Psoas muscle (tissue), 8 donors: ENCODE data around the gene SAMD7. TPM values are rescaled to one million over a fixed set of nuclear protein-coding genes. Genes with fewer than 3 reads are reported as not detected.
A peak's percentile ranks its signal among the peaks of the same experiment; 100 is the strongest.

Experiments
- ATAC-seq, 4 donors: fragments of 200-7000 bp; cut with Tn5 transposase; one replicate each; pipeline ENCODE4 v1.9.1; 2020; ENCODE audit warnings: moderate library complexity in 3 of 4, mild to moderate bottlenecking in 2 of 4
- DNase-seq, 2 donors: peaks; one replicate each; pipeline ENCODE4 v3.0.0-alpha.2; 2020
- H3K27ac ChIP-seq: fragments of 200-600 bp; one replicate; pipeline ENCODE4 v1.8.0; 2022
- H3K27me3 ChIP-seq, 3 donors: fragments of 200-600 bp in 1 of 3; one replicate each; pipeline versions ENCODE4 v1.6.1 to v1.8.0; 2013 to 2022; ENCODE audit warnings: low read length in 2 of 3, mild to moderate bottlenecking in 2 of 3, moderate library complexity in 1 of 3; ENCODE audit not compliant: insufficient read depth in 3 of 3
- H3K36me3 ChIP-seq, 2 donors: fragments of 200-600 bp in 1 of 2; one replicate each; pipeline versions ENCODE4 v1.6.1 to v1.8.0; 2013 to 2022; ENCODE audit warnings: low read depth in 1 of 2, mild to moderate bottlenecking in 1 of 2, moderate library complexity in 1 of 2; ENCODE audit not compliant: insufficient read depth in 1 of 2
- H3K4me1 ChIP-seq: fragments of 200-600 bp; one replicate; pipeline ENCODE4 v1.8.0; 2022
- H3K4me3 ChIP-seq: fragments of 200-600 bp; one replicate; pipeline ENCODE4 v1.8.0; 2022; ENCODE audit warnings: mild to moderate bottlenecking
- H3K9me3 ChIP-seq: fragments of 200-600 bp; one replicate; pipeline ENCODE4 v1.8.0; 2022
- CTCF ChIP-seq: fragments of 200-600 bp; IDR thresholded peaks from one replicate; pipeline ENCODE4 v1.8.0; 2022; ENCODE audit warnings: antibody characterized with exemption
- WGBS, 3 donors: extraction: QIAGEN DNeasy Blood & Tissue Kit; methylation state at CpG; one replicate each; pipeline versions ENCODE4 v1.1.6 to v1.1.7; 2013; 5-methylcytosine and 5-hydroxymethylcytosine counted together
- intact Hi-C, 2 donors: fragments of 100-400 bp; cut with DNase I; formaldehyde crosslinking; loops; one replicate each; pipeline versions ENCODE4 v1.11.0 to v1.14.2; 2022
- long read RNA-seq, 2 donors: library from polyadenylated mRNA; unstranded; transcript quantifications; one replicate each; pipeline ENCODE4 v2.0.0, GENCODE V29; 2021
- polyA plus RNA-seq, 3 donors: library from polyadenylated mRNA; stranded (reverse); fragments of 200-250 nt; gene quantifications; one replicate each; pipeline ENCODE4 v1.2.3, GENCODE V29; 2013
- total RNA-seq, 4 donors: library from RNA; stranded (reverse); fragmentation: NEBNext Ultra II Directional in 2 of 4; extraction: Animal tissue kit (Norgen Biotek cat#: 25700) in 2 of 4; gene quantifications; one replicate each; pipeline versions ENCODE4 v1.2.1 to v1.2.4, GENCODE V29; 2021 to 2023
- donor health status: healthy with polysubstance abuse.
- donor health status: DM: no; HTN: no; CAD: no; lungs with moderate emphysema.
- donor health status: Bipolar disorder and iron deficiency.
- donor health status: healthy.
- donor health status: DM: yes; HTN: yes; CAD: no.
- donor health status: DM: no; HTN: no; CAD: no.
- donor health status: DM: no; HTN: no; CAD: no.
- donor health status: DM: yes; HTN: yes; CAD: no.

The SAMD7 gene, protein sequence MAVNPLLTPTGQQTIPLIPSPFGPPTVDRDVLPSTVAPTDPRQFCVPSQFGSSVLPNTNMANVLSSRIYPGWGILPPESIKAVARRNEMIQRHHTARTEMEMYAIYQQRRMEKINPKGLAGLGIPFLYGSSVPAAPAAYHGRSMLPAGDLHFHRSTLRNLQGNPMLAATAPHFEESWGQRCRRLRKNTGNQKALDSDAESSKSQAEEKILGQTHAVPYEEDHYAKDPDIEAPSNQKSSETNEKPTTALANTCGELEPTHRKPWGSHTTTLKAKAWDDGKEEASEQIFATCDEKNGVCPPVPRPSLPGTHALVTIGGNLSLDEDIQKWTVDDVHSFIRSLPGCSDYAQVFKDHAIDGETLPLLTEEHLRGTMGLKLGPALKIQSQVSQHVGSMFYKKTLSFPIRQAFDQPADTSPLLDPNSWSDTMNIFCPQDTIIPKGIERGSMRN
- total RNA-seq (not detected), polyA plus RNA-seq (not detected)
- long read RNA-seq, donor 1, result 0 reads
- long read RNA-seq, donor 2, result 0 reads

GRCh38 chr3:169911272-169911671 lies at the start of gene SAMD7:
Gene SAMD7 (plus strand): TSS chr3:169911572. CDS start chr3:169919499, 7,927 bp downstream.
- WGBS, 3 donors, result 94 to 100% (median 98%) methylated on average over 1 of the region's 1 CpG
- Histone ChIP-seq H3K27ac (no peak within 1 kb of the TSS), H3K36me3 (no peaks in the 10 kb centered on the region), H3K9me3 (no peaks in the 10 kb centered on the region), H3K4me1 (no peaks in the 10 kb centered on the region), H3K4me3 (no peak within 1 kb of the TSS), H3K27me3 (no peaks in the 10 kb centered on the region)
- ATAC-seq (no peak), DNase-seq (no peak)
- intact Hi-C loops, result no loop called here
- TF ChIP-seq CTCF, result no peak

- DNase-seq, result no peak
- no peak for ATAC-seq
- H3K9me3 ChIP-seq, result no peaks in the 10 kb centered on the region
- no peaks in the 10 kb centered on the region for H3K4me1 ChIP-seq
- 69 to 73% (median 70%) methylated on average over 5 of the region's 5 CpGs for WGBS, 3 donors
- no peak overlapping the region for H3K27ac ChIP-seq
- intact Hi-C loops, result loop anchor here in 1 of 2 donors (5.0 kb wide), 1 partner anchor 105 kb away; the partner anchor contains the start of gene SEC62
- peaks cover 0 to 1% (median 0%) of the 10 kb centered on the region in 3 donors for H3K27me3 ChIP-seq
- no peaks in the 10 kb centered on the region for H3K36me3 ChIP-seq
- no peak overlapping the region for H3K4me3 ChIP-seq
- no peak for TF ChIP-seq CTCF
Observed at GRCh38 chr3:169861871-169862270, 49.5 kb upstream of the SAMD7 start.

- Histone ChIP-seq H3K27ac (no peak overlapping the region), H3K4me1 (no peaks in the 10 kb centered on the region), H3K4me3 (no peak overlapping the region), H3K27me3 (peaks cover 0 to 1% (median 0%) of the 10 kb centered on the region in 3 donors), H3K9me3 (no peaks in the 10 kb centered on the region), H3K36me3 (no peaks in the 10 kb centered on the region)
- intact Hi-C loops, result loop anchor here in 1 of 2 donors (5.0 kb wide), 1 partner anchor 104 kb away; the partner anchor contains the start of gene SEC62
- DNase-seq (peak in 1 of 2 donors; percentile 23), ATAC-seq (peak; percentile 63 to 71 (median 68))
- peak; percentile 87 for TF ChIP-seq CTCF
- WGBS, 3 donors, result 1 to 2% (median 2%) methylated on average over 6 of the region's 6 CpGs
Observed at GRCh38 chr3:169863458-169863899, 47.9 kb upstream of the SAMD7 start.

DNA sequence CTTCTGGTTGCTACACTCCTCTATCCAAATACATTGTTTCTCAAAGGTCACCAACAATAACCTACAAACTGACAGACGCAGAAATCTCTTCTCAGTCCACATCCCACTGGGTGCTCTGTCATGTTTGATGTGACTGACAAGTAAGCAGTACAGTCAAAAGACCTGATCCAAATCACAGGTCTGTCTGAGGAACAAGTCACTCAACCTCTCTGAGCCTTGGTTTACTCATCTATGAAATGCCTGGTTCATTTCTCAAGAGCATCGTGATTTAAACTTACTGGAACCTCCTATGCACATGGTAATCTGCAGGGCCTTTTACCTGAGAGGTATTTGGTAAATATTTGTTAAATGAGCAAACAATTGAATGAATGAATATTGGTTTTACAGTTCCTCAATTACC lies 47.1 kb upstream of the SAMD7 start:
- no peaks in the 10 kb centered on the region for H3K36me3 ChIP-seq
- ATAC-seq, result no peak
- H3K9me3 ChIP-seq, result no peaks in the 10 kb centered on the region
- WGBS, 3 donors, result 94 to 96% (median 94%) methylated on average over 2 of the region's 2 CpGs
- H3K27me3 ChIP-seq, result peaks cover 0 to 1% (median 0%) of the 10 kb centered on the region in 3 donors
- TF ChIP-seq CTCF, result no peak
- no peaks in the 10 kb centered on the region for H3K4me1 ChIP-seq
- DNase-seq, result no peak
- H3K27ac ChIP-seq, result no peak overlapping the region
- H3K4me3 ChIP-seq, result no peak overlapping the region
- intact Hi-C loops, result loop anchor here in 1 of 2 donors (5.0 kb wide), 1 partner anchor 103 kb away; the partner anchor contains the start of gene SEC62
